GM06990 (cell line): ENCODE measurements around the gene TEX50.
"Not testable (repeated sequence)": the region's sequence is repeated elsewhere in the genome, so short reads cannot be mapped to it uniquely, and the experiment has no call there.

ENCODE experiments used
- DNase-seq: peaks from one replicate; pipeline ENCODE4 v3.0.0-alpha.2; 2011; ENCODE audit not compliant: insufficient read length; ENCODE audit errors: extremely low read depth
- H3K27me3 ChIP-seq: replicated peaks from 2 replicates; pipeline ENCODE4 v1.6.0; 2011; ENCODE audit warnings: low read length; ENCODE audit not compliant: control insufficient read depth, insufficient read depth
- H3K36me3 ChIP-seq: 2 replicates; pipeline ENCODE4 v1.5.1; 2011; ENCODE audit warnings: low read length; ENCODE audit not compliant: control insufficient read depth, insufficient read depth
- H3K4me3 ChIP-seq: replicated peaks from 2 replicates; pipeline ENCODE4 v1.5.1; 2011; ENCODE audit warnings: low read depth, mild to moderate bottlenecking, control low read depth, low read length
- CTCF ChIP-seq: IDR thresholded peaks from 2 replicates; pipeline ENCODE4 v1.5.1; 2011; ENCODE audit warnings: low read length, control low read depth, mild to moderate bottlenecking, inconsistent platforms; ENCODE audit not compliant: insufficient read depth, poor library complexity, severe bottlenecking

Gene TEX50

GRCh38 chr1:173608503-173609216 lies 26.5 kb upstream of the TEX50 start:
- no peak for TF ChIP-seq CTCF
- no peaks in the 10 kb centered on the region for H3K27me3 ChIP-seq
- no peaks in the 10 kb centered on the region for H3K36me3 ChIP-seq

GRCh38 chr1:173613086-173613485 lies 22.1 kb upstream of the TEX50 start:
- H3K36me3 ChIP-seq, H3K4me3 ChIP-seq, H3K27me3 ChIP-seq, DNase-seq: not testable (repeated sequence)

More at GRCh38 chr1:173608503-173609216, 26.5 kb upstream of the TEX50 start:
- H3K4me3 ChIP-seq: no peak overlapping the region
- DNase-seq: no peak

- H3K4me3 ChIP-seq: no peak overlapping the region
- no peak for DNase-seq
- no peaks in the 10 kb centered on the region for H3K36me3 ChIP-seq
- no peak for TF ChIP-seq CTCF
- H3K27me3 ChIP-seq: no peaks in the 10 kb centered on the region
These were observed 18.3 kb upstream of the TEX50 start for GRCh38 chr1:173616859-173617258.

- Histone ChIP-seq H3K27me3 (no peaks in the 10 kb centered on the region; the same call in 1 of the 2 replicates), H3K4me3 (no peak overlapping the region), H3K36me3 (no peaks in the 10 kb centered on the region)
- DNase-seq: no peak
- no peak for TF ChIP-seq CTCF
These were observed 7.9 kb upstream of the TEX50 start for GRCh38 chr1:173627269-173627668.

- Histone ChIP-seq H3K36me3 (no peaks in the 10 kb centered on the region), H3K27me3 (no peaks in the 10 kb centered on the region; the same call in 1 of the 2 replicates), H3K4me3 (no peak overlapping the region)
- no peak for DNase-seq
- no peak for TF ChIP-seq CTCF
These were observed 6.2 kb upstream of the TEX50 start for GRCh38 chr1:173628888-173629287.

GRCh38 chr1:173637236-173638042 lies 2.3 kb downstream of the TEX50 start:
- DNase-seq, H3K27me3 ChIP-seq, H3K4me3 ChIP-seq, H3K36me3 ChIP-seq: not testable (repeated sequence)
